Neuronal stem cell (in vitro differentiated cells): Measurements from ENCODE around the gene EVI5.
"Not testable (repeated sequence)": the region's sequence is repeated elsewhere in the genome, so short reads cannot be mapped to it uniquely, and the experiment has no call there.

Experiments used
- DNase-seq: peaks from one replicate; pipeline ENCODE4 v3.0.0-alpha.2; 2013; ENCODE audit warnings: low spot score
- H2AFZ ChIP-seq: one replicate; pipeline ENCODE4 v1.6.1; 2013; ENCODE audit warnings: mild to moderate bottlenecking, low read length, inconsistent platforms
- H2AK5ac ChIP-seq: 2 replicates; pipeline ENCODE4 v1.6.1; 2013; ENCODE audit warnings: low read depth, mild to moderate bottlenecking, inconsistent platforms, low read length, moderate library complexity, mixed read lengths
- H2BK120ac ChIP-seq: 2 replicates; pipeline ENCODE4 v1.6.1; 2013; ENCODE audit warnings: low read depth, mild to moderate bottlenecking, inconsistent platforms, low read length, moderate library complexity, mixed read lengths
- H2BK12ac ChIP-seq: one replicate; pipeline ENCODE4 v1.6.1; 2013; ENCODE audit warnings: low read length, inconsistent platforms
- H2BK15ac ChIP-seq: 2 replicates; pipeline ENCODE4 v1.6.1; 2013; ENCODE audit warnings: mild to moderate bottlenecking, low read length, inconsistent platforms, mixed read lengths
- H2BK5ac ChIP-seq: one replicate; pipeline ENCODE4 v1.6.1; 2013; ENCODE audit warnings: inconsistent platforms, mild to moderate bottlenecking, low read length, moderate library complexity
- H3K14ac ChIP-seq: one replicate; pipeline ENCODE4 v1.6.1; 2013; ENCODE audit warnings: low read length, inconsistent platforms
- H3K18ac ChIP-seq: 2 replicates; pipeline ENCODE4 v1.6.1; 2013; ENCODE audit warnings: low read length, inconsistent platforms
- H3K23ac ChIP-seq: 2 replicates; pipeline ENCODE4 v1.6.1; 2013; ENCODE audit warnings: low read depth, mild to moderate bottlenecking, mixed read lengths, low read length, inconsistent platforms; ENCODE audit not compliant: poor library complexity
- H3K27ac ChIP-seq: replicated peaks from 3 replicates; pipeline ENCODE4 v1.5.1; 2013; ENCODE audit warnings: low read length, inconsistent platforms
- H3K27me3 ChIP-seq, 3 experiments: 2 replicates each; pipeline ENCODE4 v1.6.1; 2013; ENCODE audit warnings: low read length in 3 of 3, mild to moderate bottlenecking in 2 of 3, inconsistent platforms in 1 of 3, low read depth in 1 of 3, mixed read lengths in 1 of 3, moderate library complexity in 1 of 3; ENCODE audit not compliant: control insufficient read depth in 3 of 3, insufficient read depth in 3 of 3
- H3K36me3 ChIP-seq, 2 donors: replicated peaks in 1 of 2; 2 replicates each; pipeline ENCODE4 v1.6.1; 2013; ENCODE audit warnings: low read length in 2 of 2; ENCODE audit not compliant: control insufficient read depth in 2 of 2, insufficient read depth in 2 of 2
- H3K4ac ChIP-seq: 2 replicates; pipeline ENCODE4 v1.6.1; 2013; ENCODE audit warnings: inconsistent platforms, mild to moderate bottlenecking, low read length, moderate library complexity
- H3K4me1 ChIP-seq, 2 donors: 1 replicate in 1 of 2; 2 replicates in 1 of 2; pipeline ENCODE4 v1.6.1; 2013; ENCODE audit warnings: low read length in 2 of 2, low read depth in 1 of 2; ENCODE audit not compliant: control insufficient read depth in 2 of 2, insufficient read depth in 1 of 2
- H3K4me2 ChIP-seq: one replicate; pipeline ENCODE4 v1.6.1; 2013; ENCODE audit warnings: mild to moderate bottlenecking, low read length, inconsistent platforms; ENCODE audit not compliant: insufficient read depth, poor library complexity, severe bottlenecking
- H3K4me3 ChIP-seq, 2 donors: 2 replicates each; pipeline ENCODE4 v1.5.1; 2013; ENCODE audit warnings: low read length in 2 of 2, mild to moderate bottlenecking in 2 of 2, inconsistent platforms in 1 of 2, moderate library complexity in 1 of 2
- H3K79me1 ChIP-seq: one replicate; pipeline ENCODE4 v1.6.1; 2013; ENCODE audit warnings: low read depth, mild to moderate bottlenecking, inconsistent platforms, low read length, moderate library complexity
- H3K9ac ChIP-seq: one replicate; pipeline ENCODE4 v1.6.1; 2013; ENCODE audit warnings: mild to moderate bottlenecking, low read depth, low read length, inconsistent platforms; ENCODE audit not compliant: poor library complexity
- H3K9me3 ChIP-seq, 2 donors: replicated peaks in 1 of 2; 2 replicates each; pipeline versions ENCODE3 to v1.6.1; 2013; ENCODE audit warnings: low read length in 2 of 2, mild to moderate bottlenecking in 2 of 2, inconsistent platforms in 1 of 2, low read depth in 1 of 2, mixed read lengths in 1 of 2, moderate library complexity in 1 of 2; ENCODE audit not compliant: control insufficient read depth in 2 of 2, insufficient read depth in 1 of 2
- H4K8ac ChIP-seq: one replicate; pipeline ENCODE4 v1.6.1; 2013; ENCODE audit warnings: low read depth, mild to moderate bottlenecking, inconsistent platforms, low read length, moderate library complexity
- H4K91ac ChIP-seq: one replicate; pipeline ENCODE4 v1.6.1; 2013; ENCODE audit warnings: low read length, low read depth, mild to moderate bottlenecking, inconsistent platforms; ENCODE audit not compliant: poor library complexity
- WGBS, 2 donors: extraction: QIAGEN DNeasy Blood & Tissue Kit; methylation state at CpG; one replicate each; pipeline ENCODE4 v1.1.7; 2013; ENCODE audit warnings: missing lambda C conversion rate in 2 of 2, mixed read lengths in 1 of 2; ENCODE audit not compliant: insufficient read length in 2 of 2, insufficient replicate concordance in 1 of 2; ENCODE audit errors: extremely low coverage in 2 of 2; 5-methylcytosine and 5-hydroxymethylcytosine counted together

Gene EVI5

DNA sequence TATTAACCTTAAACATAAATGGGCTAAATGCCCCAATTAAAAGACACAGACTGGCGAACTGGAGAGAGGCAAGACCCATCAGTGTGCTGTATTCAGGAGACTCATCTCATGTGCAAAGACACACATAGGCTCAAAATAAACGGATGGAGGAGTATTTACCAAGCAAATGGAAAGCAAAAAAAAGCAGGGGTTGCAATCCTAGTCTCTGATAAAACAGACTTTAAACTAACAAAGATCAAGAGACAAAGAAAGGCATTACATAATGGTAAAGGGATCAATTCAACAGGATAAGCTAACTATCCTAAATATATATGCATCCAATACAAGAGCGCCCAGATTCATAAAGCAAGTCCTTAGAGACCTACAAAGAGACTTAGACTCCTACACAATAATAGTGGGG lies 253.0 kb downstream of the EVI5 start:
- H3K27me3 ChIP-seq, H4K91ac ChIP-seq, H2AK5ac ChIP-seq, H3K4me2 ChIP-seq, H3K4me1 ChIP-seq, H3K36me3 ChIP-seq, DNase-seq, H2BK15ac ChIP-seq, H3K9ac ChIP-seq, H3K79me1 ChIP-seq, H3K4me3 ChIP-seq, H2BK120ac ChIP-seq, H2BK12ac ChIP-seq, H3K4ac ChIP-seq, H3K14ac ChIP-seq, H2AFZ ChIP-seq, H4K8ac ChIP-seq, H2BK5ac ChIP-seq, H3K18ac ChIP-seq, H3K23ac ChIP-seq, H3K27ac ChIP-seq, H3K9me3 ChIP-seq: not testable (repeated sequence)
- WGBS, 2 donors, result no CpG with 5 or more reads among the region's 3 CpGs

DNA sequence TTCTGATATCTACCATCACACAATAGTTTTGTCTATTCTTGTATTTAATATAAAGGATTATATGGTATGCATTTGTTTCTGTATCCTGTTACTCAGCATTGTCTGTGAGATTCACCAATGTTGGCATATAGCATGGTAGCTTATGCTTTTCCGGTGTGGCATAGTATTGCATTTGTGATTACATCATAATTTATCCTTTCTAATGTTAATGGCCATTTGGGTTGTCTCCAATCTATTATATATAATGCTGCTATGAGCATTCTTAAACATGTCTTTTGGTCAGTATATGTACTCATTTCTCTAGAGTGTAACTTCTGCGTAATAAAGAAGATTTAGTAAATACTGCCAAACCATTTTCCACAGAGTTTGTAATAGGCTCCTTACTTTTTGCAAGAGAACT lies 257.2 kb downstream of the EVI5 start:
- Histone ChIP-seq H2BK12ac (no peak overlapping the region), H4K91ac (no peak overlapping the region), H3K4me3 (no peak overlapping the region), H2BK5ac (no peak overlapping the region), H2BK120ac (no peak overlapping the region), H2AFZ (no peak overlapping the region), H3K4ac (no peak overlapping the region), H3K27me3 (no peaks in the 10 kb centered on the region), H3K9me3 (no peaks in the 10 kb centered on the region), H3K18ac (no peak overlapping the region), H3K4me1 (no peaks in the 10 kb centered on the region), H2AK5ac (no peak overlapping the region), H3K4me2 (no peak overlapping the region), H3K36me3 (no peaks in the 10 kb centered on the region), H3K14ac (no peak overlapping the region), H3K9ac (no peak overlapping the region), H3K79me1 (no peaks in the 10 kb centered on the region), H2BK15ac (no peak overlapping the region), H3K27ac (no peak overlapping the region), H4K8ac (no peak overlapping the region), H3K23ac (no peak overlapping the region)
- DNase-seq, result no peak
- no CpG with 5 or more reads among the region's 2 CpGs for WGBS, 2 donors

DNA sequence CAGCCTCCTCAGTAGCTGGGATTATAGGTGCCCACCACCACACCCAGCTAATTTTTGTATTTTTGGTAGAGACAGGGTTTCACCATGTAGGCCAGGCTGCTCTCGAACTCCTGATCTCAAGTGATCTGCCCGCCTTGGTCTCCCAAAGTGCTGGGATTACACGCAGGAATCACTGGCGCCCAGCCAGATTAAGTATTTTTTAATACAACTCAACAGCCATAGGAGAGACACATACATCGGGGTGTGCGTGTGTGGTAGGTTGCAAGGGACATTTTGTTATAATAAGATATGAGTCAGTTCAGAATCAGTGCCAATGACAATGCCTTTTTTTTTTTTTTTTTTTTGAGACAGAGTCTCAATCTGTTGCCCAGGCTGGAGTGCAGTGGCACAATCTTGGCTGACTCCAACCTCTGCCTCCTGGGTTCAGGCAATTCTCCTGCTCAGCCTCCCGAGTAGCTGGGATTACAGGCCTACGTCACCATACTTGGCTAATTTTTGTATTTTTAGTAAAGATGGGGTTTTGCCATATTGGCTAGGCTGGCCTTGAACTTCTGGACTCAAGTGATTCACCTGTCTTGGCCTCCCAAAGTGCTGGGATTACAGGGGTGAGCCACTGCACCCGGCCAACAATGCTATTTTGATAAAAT lies 259.8 kb downstream of the EVI5 start:
- H2AK5ac ChIP-seq, H2BK15ac ChIP-seq, H4K8ac ChIP-seq, H3K4ac ChIP-seq, H2BK5ac ChIP-seq, H3K4me2 ChIP-seq, H3K27ac ChIP-seq, H2BK12ac ChIP-seq, H3K36me3 ChIP-seq, DNase-seq, H4K91ac ChIP-seq, H2AFZ ChIP-seq, H3K79me1 ChIP-seq, H3K4me1 ChIP-seq, H3K9ac ChIP-seq, H3K23ac ChIP-seq, H3K4me3 ChIP-seq, H3K9me3 ChIP-seq, H3K14ac ChIP-seq, H3K27me3 ChIP-seq, H3K18ac ChIP-seq, H2BK120ac ChIP-seq: not testable (repeated sequence)
- WGBS, 2 donors, result no CpG with 5 or more reads among the region's 9 CpGs

DNA sequence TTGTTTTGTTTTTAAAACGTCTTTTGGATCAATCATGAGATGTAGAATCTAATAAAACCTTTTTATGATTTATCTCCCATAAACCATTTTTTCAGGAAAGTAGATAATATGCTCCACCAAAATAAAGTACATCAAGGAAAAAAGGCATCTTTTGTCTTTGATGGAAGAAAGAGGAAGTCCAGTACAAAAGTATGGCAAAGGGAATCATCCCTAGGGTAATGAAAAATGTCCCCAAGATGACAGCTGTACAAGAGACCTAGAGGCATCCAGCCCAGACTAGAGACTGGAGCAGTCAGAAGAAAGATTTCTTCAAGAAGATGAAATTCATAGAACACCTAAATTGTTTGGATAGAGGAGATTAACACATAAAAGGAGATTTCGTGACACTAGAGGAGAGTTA lies 265.9 kb downstream of the EVI5 start:
- no peaks in the 10 kb centered on the region for H3K36me3 ChIP-seq
- H3K4me2 ChIP-seq, result no peak overlapping the region
- no peaks in the 10 kb centered on the region for H3K79me1 ChIP-seq
- no peak overlapping the region for H3K23ac ChIP-seq
- H3K27me3 ChIP-seq, result no peaks in the 10 kb centered on the region
- no peak overlapping the region for H2AFZ ChIP-seq
- H3K14ac ChIP-seq, result no peak overlapping the region
- H3K9me3 ChIP-seq, result no peaks in the 10 kb centered on the region
- no peak overlapping the region for H3K18ac ChIP-seq
- no peak overlapping the region for H2BK15ac ChIP-seq
- no peak overlapping the region for H2BK120ac ChIP-seq
- H2AK5ac ChIP-seq, result no peak overlapping the region
- no peak overlapping the region for H4K8ac ChIP-seq
- no peak for DNase-seq
- H3K9ac ChIP-seq, result no peak overlapping the region
- H2BK12ac ChIP-seq, result no peak overlapping the region
- no peaks in the 10 kb centered on the region for H3K4me1 ChIP-seq
- no peak overlapping the region for H3K4ac ChIP-seq
- H3K27ac ChIP-seq, result no peak overlapping the region
- no CpG with 5 or more reads among the region's 2 CpGs for WGBS, 2 donors
- H4K91ac ChIP-seq, result no peak overlapping the region
- no peak overlapping the region for H3K4me3 ChIP-seq
- H2BK5ac ChIP-seq, result no peak overlapping the region
